ENCODE data around the gene SELENON.

DNA sequence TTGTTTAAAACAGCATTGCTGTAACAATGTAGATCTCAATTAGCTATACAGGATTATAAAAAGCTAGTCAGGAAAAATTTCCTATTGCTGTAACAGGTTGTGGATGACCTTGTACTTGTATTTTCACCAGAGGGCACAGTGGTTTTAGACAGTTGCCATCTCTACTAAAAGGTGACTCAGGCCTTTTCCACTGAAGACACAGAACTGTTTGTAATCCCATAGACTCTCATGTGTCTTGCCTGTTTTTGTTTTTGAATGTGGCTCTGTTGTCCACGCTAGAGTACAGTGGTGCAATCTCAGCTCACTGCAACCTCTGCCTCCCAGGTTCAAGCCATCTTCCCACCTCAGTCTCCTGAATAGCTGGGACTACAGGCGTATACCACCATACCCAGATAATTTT lies 25.6 kb downstream of the SELENON start:
- no peak for TF ChIP-seq POLR2A (IDR thresholded peaks at IDR 0.05)
- TF ChIP-seq, protein P1, sequence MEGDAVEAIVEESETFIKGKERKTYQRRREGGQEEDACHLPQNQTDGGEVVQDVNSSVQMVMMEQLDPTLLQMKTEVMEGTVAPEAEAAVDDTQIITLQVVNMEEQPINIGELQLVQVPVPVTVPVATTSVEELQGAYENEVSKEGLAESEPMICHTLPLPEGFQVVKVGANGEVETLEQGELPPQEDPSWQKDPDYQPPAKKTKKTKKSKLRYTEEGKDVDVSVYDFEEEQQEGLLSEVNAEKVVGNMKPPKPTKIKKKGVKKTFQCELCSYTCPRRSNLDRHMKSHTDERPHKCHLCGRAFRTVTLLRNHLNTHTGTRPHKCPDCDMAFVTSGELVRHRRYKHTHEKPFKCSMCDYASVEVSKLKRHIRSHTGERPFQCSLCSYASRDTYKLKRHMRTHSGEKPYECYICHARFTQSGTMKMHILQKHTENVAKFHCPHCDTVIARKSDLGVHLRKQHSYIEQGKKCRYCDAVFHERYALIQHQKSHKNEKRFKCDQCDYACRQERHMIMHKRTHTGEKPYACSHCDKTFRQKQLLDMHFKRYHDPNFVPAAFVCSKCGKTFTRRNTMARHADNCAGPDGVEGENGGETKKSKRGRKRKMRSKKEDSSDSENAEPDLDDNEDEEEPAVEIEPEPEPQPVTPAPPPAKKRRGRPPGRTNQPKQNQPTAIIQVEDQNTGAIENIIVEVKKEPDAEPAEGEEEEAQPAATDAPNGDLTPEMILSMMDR (IDR thresholded peaks at IDR 0.05): no peak

Data from prostate gland (tissue), 2 donors.